Liver (tissue), 3 donors: ENCODE measurements around the gene SLC27A5.
A peak's percentile ranks its signal among the peaks of the same experiment; 100 is the strongest.

Source experiments
- HNF4G ChIP-seq: IDR thresholded peaks from 2 replicates; pipeline ENCODE4 v1.6.1; 2016; ENCODE audit warnings: antibody characterized with exemption
- TF ChIP-seq, protein P1 (sequence below): fragments of 150-350 bp; IDR thresholded peaks from 2 replicates; pipeline ENCODE4 v1.5.1; 2017; ENCODE audit warnings: improper control_type of control experiment, low read depth, low read length; ENCODE audit not compliant: missing input control
- donor health status: healthy.
- donor health status: healthy.

DNA sequence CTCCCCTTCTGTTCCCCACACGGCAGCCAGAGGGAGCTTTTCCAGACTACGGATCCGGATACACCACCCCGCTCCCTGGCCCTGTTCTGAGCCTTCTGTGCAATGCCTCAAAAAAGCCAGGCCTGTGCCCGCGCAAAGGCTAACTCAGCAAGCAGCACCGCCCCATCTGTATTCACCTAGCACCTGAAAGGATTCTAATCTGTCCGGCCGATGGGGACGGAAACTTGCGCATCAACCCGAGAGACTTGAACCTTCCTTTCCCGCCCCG, 7.2 kb upstream of the SLC27A5 start:
- TF ChIP-seq, protein P1, sequence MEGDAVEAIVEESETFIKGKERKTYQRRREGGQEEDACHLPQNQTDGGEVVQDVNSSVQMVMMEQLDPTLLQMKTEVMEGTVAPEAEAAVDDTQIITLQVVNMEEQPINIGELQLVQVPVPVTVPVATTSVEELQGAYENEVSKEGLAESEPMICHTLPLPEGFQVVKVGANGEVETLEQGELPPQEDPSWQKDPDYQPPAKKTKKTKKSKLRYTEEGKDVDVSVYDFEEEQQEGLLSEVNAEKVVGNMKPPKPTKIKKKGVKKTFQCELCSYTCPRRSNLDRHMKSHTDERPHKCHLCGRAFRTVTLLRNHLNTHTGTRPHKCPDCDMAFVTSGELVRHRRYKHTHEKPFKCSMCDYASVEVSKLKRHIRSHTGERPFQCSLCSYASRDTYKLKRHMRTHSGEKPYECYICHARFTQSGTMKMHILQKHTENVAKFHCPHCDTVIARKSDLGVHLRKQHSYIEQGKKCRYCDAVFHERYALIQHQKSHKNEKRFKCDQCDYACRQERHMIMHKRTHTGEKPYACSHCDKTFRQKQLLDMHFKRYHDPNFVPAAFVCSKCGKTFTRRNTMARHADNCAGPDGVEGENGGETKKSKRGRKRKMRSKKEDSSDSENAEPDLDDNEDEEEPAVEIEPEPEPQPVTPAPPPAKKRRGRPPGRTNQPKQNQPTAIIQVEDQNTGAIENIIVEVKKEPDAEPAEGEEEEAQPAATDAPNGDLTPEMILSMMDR, result peak; percentile 66
- TF ChIP-seq HNF4G, result no peak
